GM10847 (cell line): ENCODE results near the gene PLA2R1.

Source experiments
- POLR2A ChIP-seq: IDR thresholded peaks from 2 replicates; pipeline ENCODE4 v1.6.1; 2011; ENCODE audit not compliant: insufficient read length; ENCODE audit errors: extremely low read depth

The PLA2R1 gene

DNA sequence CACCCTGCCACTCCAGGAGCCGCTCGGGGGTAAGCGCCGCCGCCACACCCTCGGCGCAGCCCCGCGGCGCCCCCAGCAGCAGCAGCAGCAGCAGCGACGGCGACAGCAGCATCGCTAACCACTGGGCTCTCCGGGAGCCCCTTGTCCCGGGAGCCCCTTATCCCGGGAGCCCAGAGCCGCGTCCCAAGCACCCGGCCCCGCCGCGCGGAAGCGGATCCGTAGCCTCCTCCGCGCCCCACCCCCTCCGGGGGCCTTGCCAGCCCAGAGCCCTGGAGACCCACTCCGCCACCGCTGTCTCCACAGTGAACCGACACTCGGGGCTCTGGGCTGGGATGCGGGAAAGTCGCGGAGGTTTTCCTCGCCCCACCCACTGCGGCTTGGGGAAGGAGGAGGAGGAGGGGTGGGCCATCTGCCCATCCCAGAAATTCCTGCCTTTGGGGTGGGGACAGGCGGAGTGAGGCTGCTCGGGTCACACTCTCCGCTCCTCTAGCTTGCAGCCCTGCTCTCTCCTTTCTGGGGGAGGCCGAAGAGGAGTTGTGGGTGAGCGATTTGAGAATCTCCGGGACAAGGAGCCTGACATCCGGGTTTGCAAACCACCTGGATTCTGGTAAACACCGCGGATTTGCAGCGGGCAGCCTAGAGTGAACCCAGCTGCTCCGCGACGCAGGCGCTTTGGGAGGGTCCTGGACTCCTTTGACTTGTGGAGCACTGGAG, at the start of gene PLA2R1:
PLA2R1 (minus strand) TSS at position 324 of the 714 bp plus-strand sequence; CDS start at position 112, 212 bp downstream.
- TF ChIP-seq POLR2A, result no peak

GRCh38 chr2:160110674-160111239, 48.3 kb upstream of the PLA2R1 start:
- TF ChIP-seq POLR2A, result no peak

DNA sequence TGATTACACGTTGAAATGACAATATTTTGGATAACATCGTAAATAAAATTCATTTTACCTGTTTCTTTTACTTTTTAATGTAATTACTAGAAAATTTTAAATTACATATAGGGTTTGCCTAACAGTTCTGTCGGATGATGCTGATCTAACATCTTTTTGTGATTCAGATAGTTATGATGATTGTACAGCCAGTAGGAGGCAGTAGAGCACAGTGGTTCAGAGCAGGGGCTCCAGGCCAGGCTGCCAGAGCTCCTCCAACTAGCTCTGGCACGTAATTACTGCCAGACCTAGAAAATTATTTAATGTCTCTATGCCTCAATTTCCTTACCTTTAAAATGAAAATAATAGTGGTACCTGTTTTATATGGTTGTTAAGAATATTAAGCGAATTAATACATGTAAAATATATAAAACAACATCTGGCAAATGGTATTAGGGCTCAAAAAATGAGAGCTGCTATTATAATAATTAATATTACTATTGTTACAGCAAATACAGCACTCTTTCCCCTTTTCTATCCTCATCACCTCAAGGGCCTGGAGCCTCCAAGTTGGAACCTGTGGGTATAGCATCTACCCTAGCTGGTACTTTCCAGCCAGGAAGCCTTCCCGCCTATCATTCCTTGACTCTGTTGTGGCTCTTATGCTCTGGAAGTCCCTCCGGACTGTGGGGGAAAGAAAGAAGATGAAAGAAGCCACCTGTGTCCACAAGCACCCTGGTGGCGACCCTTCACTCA, 47.7 kb upstream of the PLA2R1 start:
- TF ChIP-seq POLR2A, result no peak

DNA sequence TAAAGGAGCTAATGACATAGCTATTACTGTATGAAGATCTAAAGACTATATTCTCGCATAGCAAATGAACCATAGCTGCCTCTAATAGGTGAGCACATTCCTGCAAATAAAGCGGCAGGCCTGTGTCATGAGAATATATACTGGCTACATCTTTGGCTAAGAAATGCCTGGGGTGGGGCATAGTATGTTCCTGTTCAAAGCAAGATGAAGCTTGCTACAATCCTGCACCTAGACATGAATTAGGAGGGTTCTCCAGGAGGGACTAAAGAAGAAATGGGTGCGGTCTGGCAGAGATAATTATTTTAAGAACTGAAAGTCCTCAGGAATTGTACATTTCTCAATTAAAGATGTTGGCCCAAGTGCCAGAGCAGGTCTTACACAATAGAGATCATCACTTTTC, 46.8 kb upstream of the PLA2R1 start:
- no peak for TF ChIP-seq POLR2A

GRCh38 chr2:160108646-160109045, 46.2 kb upstream of the PLA2R1 start:
- no peak for TF ChIP-seq POLR2A

- TF ChIP-seq POLR2A, result no peak
Measured at GRCh38 chr2:160105366-160105765, 43.0 kb upstream of the PLA2R1 start.

DNA sequence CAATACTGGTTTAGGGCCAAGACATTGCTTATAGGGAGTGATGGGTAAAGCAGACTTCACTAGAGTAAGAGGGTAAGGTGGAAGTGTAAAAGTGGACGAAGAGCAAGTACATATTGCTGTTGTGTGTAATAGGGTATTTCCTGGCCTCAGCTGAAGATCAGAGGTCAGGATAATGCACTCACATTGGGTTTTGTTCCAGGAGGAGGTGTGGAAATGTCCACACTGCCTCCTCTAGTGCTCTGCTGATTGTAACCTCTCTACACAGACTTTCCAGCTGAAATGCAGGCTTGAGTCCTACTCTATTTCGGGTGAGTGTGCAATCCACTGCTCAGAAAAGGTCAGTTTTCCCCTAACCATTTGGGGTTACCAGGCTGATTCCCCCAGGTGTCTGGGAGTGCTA, 41.7 kb upstream of the PLA2R1 start:
- no peak for TF ChIP-seq POLR2A

DNA sequence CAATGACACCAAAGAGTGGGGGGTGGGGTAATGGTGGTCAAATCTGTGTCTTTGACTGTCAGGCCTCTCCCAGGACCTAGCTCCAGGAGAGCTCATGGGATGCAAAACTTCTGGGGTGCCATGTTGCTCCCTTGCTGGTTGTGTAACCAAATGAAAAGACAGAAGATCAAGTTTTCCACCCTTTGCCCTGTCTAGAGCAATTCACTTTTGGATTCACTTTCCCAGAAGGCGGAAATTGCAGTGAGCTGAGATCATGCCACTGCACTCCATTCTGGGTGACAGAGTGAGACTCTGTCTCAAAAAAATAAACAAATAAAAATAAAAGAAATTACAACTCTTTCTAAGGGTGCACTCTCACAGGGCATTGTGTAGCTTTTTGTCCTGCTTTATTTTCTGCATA, 34.9 kb upstream of the PLA2R1 start:
- no peak for TF ChIP-seq POLR2A

GRCh38 chr2:160096409-160096808, 34.0 kb upstream of the PLA2R1 start:
- TF ChIP-seq POLR2A, result no peak

DNA sequence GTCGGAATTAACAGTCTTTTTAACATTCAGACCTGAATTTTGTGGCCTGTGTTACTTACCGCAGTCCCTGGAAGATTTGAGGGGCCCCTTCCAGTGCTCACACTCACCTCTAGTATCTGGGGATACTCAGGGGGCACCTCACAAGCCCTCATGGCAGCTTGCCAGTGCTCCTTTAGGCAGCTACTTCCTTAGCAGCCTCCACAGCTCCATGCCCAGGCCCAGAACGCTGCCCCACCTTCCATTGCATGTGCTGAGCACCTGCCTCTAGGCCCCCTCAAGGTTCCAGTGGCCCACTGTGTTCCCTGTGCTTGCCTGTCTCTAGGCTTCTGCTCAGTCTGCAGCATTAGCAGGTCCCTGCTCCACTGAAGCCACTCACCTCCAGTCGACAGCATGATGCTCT, 30.0 kb upstream of the PLA2R1 start:
- TF ChIP-seq POLR2A, result no peak

GRCh38 chr2:160091381-160091780, 29.0 kb upstream of the PLA2R1 start:
- no peak for TF ChIP-seq POLR2A

DNA sequence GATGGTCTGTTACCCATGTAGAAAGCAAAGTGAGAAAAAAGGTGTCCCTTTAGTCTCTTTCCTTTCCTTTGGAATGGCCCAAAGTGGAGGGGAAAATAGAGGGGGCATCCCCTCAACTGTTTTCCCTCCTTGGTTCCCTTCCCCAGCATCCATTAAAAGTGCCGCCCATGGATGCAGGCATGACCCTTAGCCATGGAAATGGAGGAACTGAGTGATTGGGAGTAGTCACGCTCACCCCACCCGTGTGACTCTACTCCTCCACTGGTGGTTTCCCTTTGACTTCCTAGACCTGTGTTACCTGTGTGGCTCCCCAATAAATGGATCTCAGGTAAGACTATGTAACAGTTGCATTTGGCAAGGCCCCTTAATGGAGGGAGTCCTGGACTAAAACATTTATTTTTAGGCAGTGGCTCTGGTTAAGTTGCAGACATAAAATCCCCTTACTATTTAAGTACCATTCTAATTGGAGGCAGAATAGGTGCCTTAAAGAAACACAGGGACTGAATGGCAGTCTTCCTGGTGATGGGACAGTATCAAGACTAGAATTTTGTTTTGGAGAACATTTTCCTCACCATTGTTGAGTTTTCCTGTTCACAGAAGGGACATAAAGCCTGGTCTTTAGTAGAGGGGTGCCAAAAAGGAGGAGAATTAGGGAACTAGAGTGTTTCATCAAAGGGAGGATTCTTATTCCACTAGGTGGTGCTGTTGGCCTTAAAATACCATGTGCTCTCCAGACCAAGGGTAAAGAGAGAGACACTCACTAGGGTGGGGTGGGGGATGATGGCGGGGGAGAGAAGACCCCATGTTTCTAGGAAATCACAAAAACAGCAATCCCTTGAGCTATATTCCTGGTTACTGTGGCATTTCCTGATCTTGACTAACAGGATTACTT, 25.7 kb upstream of the PLA2R1 start:
- no peak for TF ChIP-seq POLR2A

GRCh38 chr2:160085662-160086061, 23.2 kb upstream of the PLA2R1 start:
- no peak for TF ChIP-seq POLR2A

GRCh38 chr2:160077912-160078810, 15.7 kb upstream of the PLA2R1 start:
- no peak for TF ChIP-seq POLR2A
